Thyroid gland (tissue), 4 donors: Measurements from ENCODE around the gene OR4D5. TPM values are rescaled to one million over a fixed set of nuclear protein-coding genes. Genes with fewer than 3 reads are reported as not detected.

ENCODE experiments used
- DNase-seq, 2 donors: peaks; one replicate each; pipeline ENCODE4 v3.0.0-alpha.2; 2019
- H3K27ac ChIP-seq, 3 donors: fragments of 200-600 bp; sonication (generic); 1 replicate in 2 of 3; 2 replicates in 1 of 3; pipeline ENCODE4 v1.5.1; 2016 to 2019; ENCODE audit warnings: mild to moderate bottlenecking in 1 of 3, moderate library complexity in 1 of 3
- H3K27me3 ChIP-seq: fragments of 200-600 bp; sonication (generic); one replicate; pipeline ENCODE4 v1.5.1; 2019
- H3K36me3 ChIP-seq, 2 donors: fragments of 200-600 bp; sonication (generic); one replicate each; pipeline ENCODE4 v1.5.1; 2016 to 2019
- H3K4me1 ChIP-seq, 2 donors: fragments of 200-600 bp; sonication (generic); one replicate each; pipeline ENCODE4 v1.5.1; 2017 to 2019
- H3K4me3 ChIP-seq, 3 donors: fragments of 200-600 bp; sonication (generic); replicated peaks in 1 of 3; 1 replicate in 2 of 3; 2 replicates in 1 of 3; pipeline ENCODE4 v1.5.1; 2016; ENCODE audit warnings: mild to moderate bottlenecking in 1 of 3
- H3K9me3 ChIP-seq: fragments of 200-600 bp; sonication (generic); one replicate; pipeline ENCODE4 v1.5.1; 2017
- POLR2A ChIP-seq, 2 donors: fragments of 450-650 bp; IDR thresholded peaks; one replicate each; pipeline ENCODE4 v1.6.1; 2017; ENCODE audit warnings: antibody characterized with exemption in 2 of 2, mild to moderate bottlenecking in 2 of 2, moderate library complexity in 1 of 2
- WGBS, 2 donors: methylation state at CpG; one replicate each; pipeline ENCODE4 v1.1.5; 2017; 5-methylcytosine and 5-hydroxymethylcytosine counted together
- intact Hi-C: fragments of 100-400 bp; cut with DNase I; formaldehyde crosslinking; loops from one replicate; pipeline ENCODE4 v1.15.1; 2023
- total RNA-seq, 4 donors: library from RNA; depleted of rRNA; stranded (reverse); fragments of >200 nt; gene quantifications; one replicate each; pipeline ENCODE4 v1.2.3, GENCODE V29; 2016
- TF ChIP-seq, protein P1 (sequence below), 6 experiments: fragments of 200-600 bp in 3 of 6; fragments of 450-650 bp in 3 of 6; sonication (generic) in 3 of 6; IDR thresholded peaks; one replicate each; pipeline ENCODE4 v1.5.1; 2016 to 2019; ENCODE audit warnings: antibody characterized with exemption in 6 of 6, mild to moderate bottlenecking in 2 of 6, inconsistent platforms in 1 of 6, moderate library complexity in 1 of 6

Gene OR4D5
- total RNA-seq, 4 donors from 2014 or later, result 1.7 to 2.6 TPM; not detected in 2

DNA sequence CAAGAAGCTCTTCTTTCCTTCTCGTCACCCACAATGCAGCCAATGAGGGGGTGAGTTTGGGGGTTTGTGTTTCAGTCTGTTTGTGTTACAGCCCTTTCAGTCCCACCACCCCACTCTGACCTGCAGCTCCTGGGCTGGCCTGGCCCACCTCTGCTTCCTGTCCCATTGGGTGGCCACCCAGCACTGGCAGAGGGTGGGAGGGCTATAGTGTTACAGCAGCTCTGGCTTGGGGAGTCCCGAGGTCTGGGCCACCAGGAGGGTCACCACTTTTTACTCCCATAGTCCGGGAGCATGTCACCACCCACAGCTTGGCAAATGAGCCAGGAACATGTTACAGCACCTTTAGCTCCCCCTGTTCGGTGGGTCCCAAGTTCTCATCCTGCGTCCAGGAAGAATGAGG lies 39.9 kb downstream of the OR4D5 start:
- DNase-seq, result no peak
- Histone ChIP-seq H3K27ac (no peak overlapping the region), H3K9me3 (no peaks in the 10 kb centered on the region), H3K27me3 (no peaks in the 10 kb centered on the region), H3K36me3 (no peaks in the 10 kb centered on the region), H3K4me3 (no peak overlapping the region), H3K4me1 (no peaks in the 10 kb centered on the region)
- TF ChIP-seq, protein P1, sequence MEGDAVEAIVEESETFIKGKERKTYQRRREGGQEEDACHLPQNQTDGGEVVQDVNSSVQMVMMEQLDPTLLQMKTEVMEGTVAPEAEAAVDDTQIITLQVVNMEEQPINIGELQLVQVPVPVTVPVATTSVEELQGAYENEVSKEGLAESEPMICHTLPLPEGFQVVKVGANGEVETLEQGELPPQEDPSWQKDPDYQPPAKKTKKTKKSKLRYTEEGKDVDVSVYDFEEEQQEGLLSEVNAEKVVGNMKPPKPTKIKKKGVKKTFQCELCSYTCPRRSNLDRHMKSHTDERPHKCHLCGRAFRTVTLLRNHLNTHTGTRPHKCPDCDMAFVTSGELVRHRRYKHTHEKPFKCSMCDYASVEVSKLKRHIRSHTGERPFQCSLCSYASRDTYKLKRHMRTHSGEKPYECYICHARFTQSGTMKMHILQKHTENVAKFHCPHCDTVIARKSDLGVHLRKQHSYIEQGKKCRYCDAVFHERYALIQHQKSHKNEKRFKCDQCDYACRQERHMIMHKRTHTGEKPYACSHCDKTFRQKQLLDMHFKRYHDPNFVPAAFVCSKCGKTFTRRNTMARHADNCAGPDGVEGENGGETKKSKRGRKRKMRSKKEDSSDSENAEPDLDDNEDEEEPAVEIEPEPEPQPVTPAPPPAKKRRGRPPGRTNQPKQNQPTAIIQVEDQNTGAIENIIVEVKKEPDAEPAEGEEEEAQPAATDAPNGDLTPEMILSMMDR (IDR thresholded peaks at IDR 0.05), result no peak
- TF ChIP-seq POLR2A (IDR thresholded peaks at IDR 0.05), result no peak
- intact Hi-C loops, result no loop called here
- WGBS, 2 donors, result 90 to 95% methylated on average over 5 of the region's 5 CpGs

Other genes starting within 250 kb of the OR4D5 start
- 10 to 100 TPM in 1 of 4 donors, 1 to 10 TPM in 3; 5.2 to 12.5 (median 8.2) TPM for gene ZNF202, start 198.0 kb upstream of the OR4D5 start, total RNA-seq
- gene OR6X1, start 185.1 kb upstream of the OR4D5 start, total RNA-seq, result not detected
- not detected for gene OR6M1, start 133.3 kb upstream of the OR4D5 start, total RNA-seq
- not detected for gene TMEM225, start 53.9 kb upstream of the OR4D5 start, total RNA-seq
- not detected for gene OR8D4, start 37.5 kb upstream of the OR4D5 start, total RNA-seq
- not detected for gene OR6T1, start 4.2 kb downstream of the OR4D5 start, total RNA-seq
- not detected for gene OR10S1, start 38.2 kb downstream of the OR4D5 start, total RNA-seq
- not detected for gene OR10G6, start 55.5 kb downstream of the OR4D5 start, total RNA-seq
- gene OR10G4, start 73.4 kb downstream of the OR4D5 start, total RNA-seq, result not detected
- not detected for gene OR10G9, start 83.4 kb downstream of the OR4D5 start, total RNA-seq
- gene OR10G8, start 87.2 kb downstream of the OR4D5 start, total RNA-seq, result not detected
- not detected for gene OR10G7, start 101.7 kb downstream of the OR4D5 start, total RNA-seq
- 10 to 100 TPM; 19.5 to 23.5 (median 21.3) TPM for gene VWA5A, start 175.8 kb downstream of the OR4D5 start, total RNA-seq
- not detected for gene OR10D3, start 243.7 kb downstream of the OR4D5 start, total RNA-seq